Calu3 (cell line): ENCODE data around the gene SPATS1. TPM values are rescaled to one million over a fixed set of nuclear protein-coding genes. Genes with fewer than 3 reads are reported as not detected.

Experiments used
- BruUV-seq: library from RNA; stranded (reverse); fragments of 400-500 nt; replicated peaks from 2 replicates; lab custom pipeline; 2021; lab: Mats Ljungman, UMichigan
- CTCF ChIA-PET: fragments of 300-600 bp; sonication (Branson Sonifier 250); formaldehyde crosslinking; loops from one replicate; lab custom pipeline; 2022; ENCODE audit warnings: antibody characterized with exemption; lab: Charles Lee
- DNase-seq: peaks from one replicate; pipeline ENCODE4 v3.0.0; 2022
- H3K27ac Mint-ChIP-seq: one replicate; pipeline ENCODE4 v1.8.0; 2022; ENCODE audit warnings: mixed read lengths; ENCODE audit not compliant: unreplicated experiment
- H3K27me3 Mint-ChIP-seq: one replicate; pipeline ENCODE4 v1.8.0; 2022; ENCODE audit warnings: mixed read lengths; ENCODE audit not compliant: unreplicated experiment
- H3K36me3 Mint-ChIP-seq: one replicate; pipeline ENCODE4 v1.8.0; 2022; ENCODE audit warnings: mild to moderate bottlenecking, moderate library complexity, mixed read lengths; ENCODE audit not compliant: insufficient read depth, unreplicated experiment
- H3K4me1 Mint-ChIP-seq: one replicate; pipeline ENCODE4 v1.8.0; 2022; ENCODE audit warnings: mild to moderate bottlenecking, low read depth, mixed read lengths; ENCODE audit not compliant: unreplicated experiment
- H3K4me3 Mint-ChIP-seq: one replicate; pipeline ENCODE4 v1.8.0; 2022; ENCODE audit warnings: mild to moderate bottlenecking, low read depth, moderate library complexity, mixed read lengths; ENCODE audit not compliant: unreplicated experiment
- H3K9me3 Mint-ChIP-seq: one replicate; pipeline ENCODE4 v1.8.0; 2022; ENCODE audit warnings: low read depth, mixed read lengths; ENCODE audit not compliant: unreplicated experiment
- intact Hi-C: fragments of 100-400 bp; cut with micrococcal nuclease; formaldehyde crosslinking; loops from one replicate; pipeline ENCODE4 v1.10.0; 2022; ENCODE audit not compliant: unreplicated experiment
- total RNA-seq: library from RNA; stranded (reverse); gene quantifications from 2 replicates; pipeline ENCODE4 v1.2.3, GENCODE V29; 2022
- TF ChIP-seq, protein P1 (sequence below): fragments of 200-600 bp; IDR thresholded peaks from one replicate; pipeline ENCODE4 v1.8.0; 2022; ENCODE audit warnings: antibody characterized with exemption; ENCODE audit not compliant: unreplicated experiment

The SPATS1 gene
- total RNA-seq, 1 experiment from 2014 or later, result not detected

DNA sequence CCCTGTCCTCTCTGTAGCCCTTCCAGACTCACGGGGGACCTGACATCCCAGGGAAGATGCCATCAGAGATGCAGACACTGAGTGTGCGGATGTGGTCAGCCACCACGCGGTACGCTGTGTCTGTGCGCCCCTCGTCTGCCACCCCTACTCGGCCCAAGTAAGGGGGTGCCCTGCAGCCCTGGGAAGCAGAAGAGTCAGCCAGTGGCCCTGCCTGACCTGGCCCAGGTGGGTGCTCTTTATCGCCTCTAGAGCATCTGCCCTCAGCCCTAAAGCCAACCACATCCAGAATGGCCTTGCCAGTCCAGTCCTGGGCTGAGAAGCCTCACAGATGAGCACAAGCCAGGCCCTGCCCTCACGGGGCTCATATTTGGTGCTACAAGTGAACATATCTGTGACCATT lies 35.2 kb upstream of the SPATS1 start:
- no peak for DNase-seq
- H3K36me3 Mint-ChIP-seq, result peaks cover 31% of the 10 kb centered on the region
- no peaks in the 10 kb centered on the region for H3K27me3 Mint-ChIP-seq
- TF ChIP-seq, protein P1, sequence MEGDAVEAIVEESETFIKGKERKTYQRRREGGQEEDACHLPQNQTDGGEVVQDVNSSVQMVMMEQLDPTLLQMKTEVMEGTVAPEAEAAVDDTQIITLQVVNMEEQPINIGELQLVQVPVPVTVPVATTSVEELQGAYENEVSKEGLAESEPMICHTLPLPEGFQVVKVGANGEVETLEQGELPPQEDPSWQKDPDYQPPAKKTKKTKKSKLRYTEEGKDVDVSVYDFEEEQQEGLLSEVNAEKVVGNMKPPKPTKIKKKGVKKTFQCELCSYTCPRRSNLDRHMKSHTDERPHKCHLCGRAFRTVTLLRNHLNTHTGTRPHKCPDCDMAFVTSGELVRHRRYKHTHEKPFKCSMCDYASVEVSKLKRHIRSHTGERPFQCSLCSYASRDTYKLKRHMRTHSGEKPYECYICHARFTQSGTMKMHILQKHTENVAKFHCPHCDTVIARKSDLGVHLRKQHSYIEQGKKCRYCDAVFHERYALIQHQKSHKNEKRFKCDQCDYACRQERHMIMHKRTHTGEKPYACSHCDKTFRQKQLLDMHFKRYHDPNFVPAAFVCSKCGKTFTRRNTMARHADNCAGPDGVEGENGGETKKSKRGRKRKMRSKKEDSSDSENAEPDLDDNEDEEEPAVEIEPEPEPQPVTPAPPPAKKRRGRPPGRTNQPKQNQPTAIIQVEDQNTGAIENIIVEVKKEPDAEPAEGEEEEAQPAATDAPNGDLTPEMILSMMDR, result no peak
- CTCF ChIA-PET, result interaction anchor here (0.8 kb wide), 1 partner anchor 45 kb away, joined by 3 read pairs; no protein-coding TSS in a partner anchor
- H3K4me1 Mint-ChIP-seq, result peaks cover 7% of the 10 kb centered on the region
- H3K9me3 Mint-ChIP-seq, result no peaks in the 10 kb centered on the region
- no peak overlapping the region for H3K4me3 Mint-ChIP-seq
- intact Hi-C loops, result no loop called here
- no peak overlapping the region for H3K27ac Mint-ChIP-seq
- no TSS peak for BruUV-seq

DNA sequence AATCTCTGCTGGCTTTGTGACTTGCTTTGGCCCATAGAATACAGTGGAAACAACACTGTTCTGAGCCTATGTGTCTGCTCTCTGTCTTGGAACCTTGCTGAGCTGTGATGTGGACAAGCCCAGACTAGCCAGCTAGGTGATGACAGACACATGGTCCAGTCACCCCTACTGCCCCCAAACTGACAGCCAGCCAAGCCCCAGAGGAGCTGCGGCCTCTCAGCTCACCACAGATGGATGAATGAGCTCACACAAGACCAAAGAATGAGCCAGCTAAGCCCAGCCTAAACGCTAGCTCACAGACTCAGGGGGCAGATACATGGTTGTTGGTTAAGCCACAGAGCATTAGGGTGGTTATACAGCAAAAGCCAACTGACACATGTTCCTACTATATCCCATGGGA lies 33.4 kb upstream of the SPATS1 start:
- no peak for DNase-seq

DNA sequence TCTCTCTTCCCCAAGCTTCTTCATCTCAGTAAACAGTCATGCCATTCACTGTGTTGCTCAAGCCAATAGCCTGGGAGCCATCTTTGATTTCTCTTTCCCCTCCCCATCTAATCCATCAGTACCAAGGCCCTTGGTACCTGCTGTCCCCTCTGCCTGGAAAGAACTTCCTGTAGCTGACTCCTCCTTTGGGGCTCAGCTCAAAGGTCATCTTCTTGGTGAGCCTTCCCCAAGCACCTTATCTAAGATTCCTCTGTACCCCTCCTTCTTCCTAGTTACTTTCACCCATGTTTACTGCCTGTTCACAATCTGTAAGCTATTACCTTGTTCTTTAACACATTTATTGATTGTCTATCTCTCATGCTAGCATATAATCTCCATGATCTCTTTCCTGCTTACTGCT lies 32.8 kb upstream of the SPATS1 start:
- TF ChIP-seq, protein P1, result no peak
- CTCF ChIA-PET, result no interaction called here
- H3K27ac Mint-ChIP-seq, result no peak overlapping the region
- H3K27me3 Mint-ChIP-seq, result peaks cover 2% of the 10 kb centered on the region
- H3K4me3 Mint-ChIP-seq, result no peak overlapping the region
- intact Hi-C loops, result no loop called here
- H3K9me3 Mint-ChIP-seq, result no peaks in the 10 kb centered on the region
- DNase-seq, result no peak
- H3K4me1 Mint-ChIP-seq, result peaks cover 10% of the 10 kb centered on the region
- BruUV-seq, result no TSS peak
- peaks cover 36% of the 10 kb centered on the region for H3K36me3 Mint-ChIP-seq

More for the DNA sequence above, 33.4 kb upstream of the SPATS1 start:
- Mint-ChIP-seq H3K4me3 (no peak overlapping the region), H3K36me3 (peaks cover 36% of the 10 kb centered on the region), H3K27ac (no peak overlapping the region), H3K4me1 (peaks cover 10% of the 10 kb centered on the region), H3K9me3 (no peaks in the 10 kb centered on the region), H3K27me3 (no peaks in the 10 kb centered on the region)
- BruUV-seq, result no TSS peak
- CTCF ChIA-PET, result no interaction called here
- intact Hi-C loops, result no loop called here
- TF ChIP-seq, protein P1, result no peak

DNA sequence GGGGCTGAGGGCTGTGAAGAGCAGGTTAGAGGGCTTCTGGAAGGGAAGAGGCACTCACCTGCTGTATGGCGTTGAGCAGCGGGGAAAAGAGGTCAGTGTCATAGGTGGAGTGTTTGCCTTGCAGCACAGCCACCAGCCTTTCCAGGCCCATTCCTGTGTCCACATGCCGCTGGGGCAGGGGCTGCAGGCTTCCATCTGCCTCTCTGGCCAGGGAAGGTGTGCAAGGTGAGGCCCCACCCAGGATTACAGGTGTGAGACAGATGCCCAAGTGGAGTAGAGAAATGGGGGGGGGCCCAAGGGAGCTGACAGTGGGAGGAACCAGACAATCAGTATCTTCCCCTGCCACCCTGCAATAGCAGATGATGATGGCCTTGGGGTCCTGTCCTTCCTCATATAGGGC lies 32.2 kb upstream of the SPATS1 start:
- Mint-ChIP-seq H3K4me1 (peaks cover 10% of the 10 kb centered on the region), H3K27ac (no peak overlapping the region), H3K36me3 (peaks cover 36% of the 10 kb centered on the region), H3K9me3 (no peaks in the 10 kb centered on the region), H3K4me3 (no peak overlapping the region), H3K27me3 (peaks cover 8% of the 10 kb centered on the region)
- intact Hi-C loops, result no loop called here
- TF ChIP-seq, protein P1, result no peak
- no TSS peak for BruUV-seq
- CTCF ChIA-PET, result no interaction called here
- DNase-seq, result no peak
